GM23248 (cell line): ENCODE data around the gene SATB1. TPM values are rescaled to one million over a fixed set of nuclear protein-coding genes. Genes with fewer than 3 reads are reported as not detected.
A peak's percentile ranks its signal among the peaks of the same experiment; 100 is the strongest.

Source experiments
- DNase-seq: peaks from one replicate; pipeline ENCODE4 v3.0.0-alpha.2; 2015
- H2AFZ ChIP-seq: fragments of 200-600 bp; sonication (generic); 2 replicates; pipeline ENCODE4 v1.6.1; 2016; ENCODE audit warnings: antibody characterized with exemption
- H3F3A ChIP-seq: fragments of 200-600 bp; sonication (generic); 2 replicates; pipeline ENCODE4 v1.6.1; 2016; ENCODE audit warnings: mild to moderate bottlenecking, antibody characterized with exemption, mixed run types; ENCODE audit not compliant: insufficient read depth
- H3K27ac ChIP-seq: fragments of 200-600 bp; sonication (generic); 2 replicates; pipeline ENCODE4 v1.5.1; 2016; ENCODE audit warnings: mild to moderate bottlenecking
- H3K27me3 ChIP-seq: fragments of 200-600 bp; sonication (generic); replicated peaks from 2 replicates; pipeline ENCODE4 v1.6.1; 2016; ENCODE audit warnings: mild to moderate bottlenecking; ENCODE audit not compliant: insufficient read depth
- H3K36me3 ChIP-seq: fragments of 200-600 bp; sonication (generic); 2 replicates; pipeline ENCODE4 v1.6.1; 2016; ENCODE audit warnings: low read depth, mild to moderate bottlenecking
- H3K4me1 ChIP-seq: fragments of 200-600 bp; sonication (generic); 2 replicates; pipeline ENCODE4 v1.6.1; 2016; ENCODE audit warnings: mild to moderate bottlenecking; ENCODE audit not compliant: insufficient read depth
- H3K4me2 ChIP-seq: fragments of 200-600 bp; sonication (generic); one replicate; pipeline ENCODE4 v1.6.1; 2016; ENCODE audit warnings: mild to moderate bottlenecking; ENCODE audit not compliant: unreplicated experiment
- H3K4me3 ChIP-seq: fragments of 200-600 bp; sonication (generic); 2 replicates; pipeline ENCODE4 v1.5.1; 2016; ENCODE audit warnings: mild to moderate bottlenecking
- H3K79me2 ChIP-seq: fragments of 200-600 bp; sonication (generic); 2 replicates; pipeline ENCODE4 v1.6.1; 2016; ENCODE audit warnings: mild to moderate bottlenecking; ENCODE audit not compliant: insufficient read depth
- H3K9ac ChIP-seq: fragments of 200-600 bp; sonication (generic); 2 replicates; pipeline ENCODE4 v1.6.1; 2016; ENCODE audit warnings: mild to moderate bottlenecking
- H3K9me2 ChIP-seq: fragments of 200-600 bp; sonication (generic); 2 replicates; pipeline ENCODE4 v1.6.1; 2016; ENCODE audit warnings: mixed run types, mild to moderate bottlenecking, moderate library complexity; ENCODE audit not compliant: insufficient read depth
- H3K9me3 ChIP-seq: fragments of 200-600 bp; sonication (generic); one replicate; pipeline ENCODE4 v1.6.1; 2017; ENCODE audit warnings: low read depth
- H4K20me1 ChIP-seq: fragments of 200-600 bp; sonication (generic); 2 replicates; pipeline ENCODE4 v1.6.0; 2016; ENCODE audit not compliant: insufficient read depth
- EZH2 ChIP-seq: fragments of 200-600 bp; sonication (generic); IDR thresholded peaks from 2 replicates; pipeline ENCODE4 v1.6.1; 2018; ENCODE audit warnings: antibody characterized with exemption, mild to moderate bottlenecking; ENCODE audit not compliant: insufficient read depth, poor library complexity, severe bottlenecking
- EZH2phosphoT487 ChIP-seq: fragments of 200-600 bp; sonication (generic); IDR thresholded peaks from 2 replicates; pipeline ENCODE4 v1.6.1; 2018; ENCODE audit warnings: antibody characterized with exemption, moderate library complexity, mild to moderate bottlenecking, low read depth; ENCODE audit not compliant: insufficient read depth
- WGBS, 2 experiments: methylation state at CpG; one replicate each; pipeline ENCODE4 v1.1.6; 2015 to 2017; ENCODE audit warnings: low lambda C conversion rate in 2 of 2, low coverage in 1 of 2; ENCODE audit errors: missing lambda C conversion rate in 2 of 2; 5-methylcytosine and 5-hydroxymethylcytosine counted together
- in situ Hi-C: fragments of 300-500 bp; cut with MboI; formaldehyde crosslinking; loops from 2 replicates; pipeline ENCODE4 v1.15.0; 2020
- polyA plus RNA-seq: library from polyadenylated mRNA; unstranded; fragments of >200 nt; fragmentation: Nextera tagmentation; extraction: Ambion mirVana; gene quantifications from 2 replicates; pipeline ENCODE4 v1.2.1, GENCODE V29; 2016
- total RNA-seq: library from RNA; depleted of rRNA; stranded (reverse); fragments of >200 nt; shearing (Covaris generic); gene quantifications from 2 replicates; pipeline ENCODE4 v1.2.3, GENCODE V29; 2014

Gene SATB1
- total and polyA plus RNA-seq, 2 experiments from 2014 or later, result 5.7 to 12.0 TPM

GRCh38 chr3:18428991-18429745, 4.0 kb upstream of the SATB1 start:
- no peaks in the 10 kb centered on the region for H3K9me2 ChIP-seq
- DNase-seq, result no peak
- no peaks in the 10 kb centered on the region for H3F3A ChIP-seq
- no peaks in the 10 kb centered on the region for H3K9me3 ChIP-seq
- no peak overlapping the region for H3K4me2 ChIP-seq
- no peak overlapping the region for H3K27ac ChIP-seq
- H3K27me3 ChIP-seq, result no peaks in the 10 kb centered on the region
- no peaks in the 10 kb centered on the region for H3K4me1 ChIP-seq
- WGBS, 2 experiments, result 72 to 78% methylated on average over 6 of the region's 6 CpGs
- H3K36me3 ChIP-seq, result no peaks in the 10 kb centered on the region
- H2AFZ ChIP-seq, result no peak overlapping the region
- H3K9ac ChIP-seq, result no peak overlapping the region
- in situ Hi-C loops, result no loop called here
- TF ChIP-seq EZH2phosphoT487 (no peak), EZH2 (no peak)
- 0 out of 2 replicates have a peak, but pooled peaks cover 4% of the 10 kb centered on the region for H3K79me2 ChIP-seq
- no peaks in the 10 kb centered on the region for H4K20me1 ChIP-seq
- no peak overlapping the region for H3K4me3 ChIP-seq

- peaks cover 6% of the 10 kb centered on the region; the same call in 1 of the 2 replicates for H3K79me2 ChIP-seq
- no peak overlapping the region for H3K9ac ChIP-seq
- no peak overlapping the region for H3K4me3 ChIP-seq
- no peak for TF ChIP-seq EZH2
- TF ChIP-seq EZH2phosphoT487, result no peak
- whole genome bisulfite sequencing, 2 experiments, result 85 to 93% methylated on average over 1 of the region's 1 CpG
- no peak overlapping the region for H3K4me2 ChIP-seq
- no peak overlapping the region for H3K27ac ChIP-seq
- H2AFZ ChIP-seq, result no peak overlapping the region
- no peaks in the 10 kb centered on the region for H4K20me1 ChIP-seq
- no peaks in the 10 kb centered on the region for H3F3A ChIP-seq
- in situ Hi-C loops, result no loop called here
- H3K9me2 ChIP-seq, result no peaks in the 10 kb centered on the region
- no peak for DNase-seq
- H3K36me3 ChIP-seq, result no peaks in the 10 kb centered on the region
- H3K27me3 ChIP-seq, result no peaks in the 10 kb centered on the region
- H3K4me1 ChIP-seq, result peaks cover 1% of the 10 kb centered on the region; the same call in 1 of the 2 replicates
- H3K9me3 ChIP-seq, result no peaks in the 10 kb centered on the region
Measured at GRCh38 chr3:18428036-18428435, 2.9 kb upstream of the SATB1 start.

GRCh38 chr3:18426597-18427193, 1.6 kb upstream of the SATB1 start:
- no peak overlapping the region for H3K27ac ChIP-seq
- H3K79me2 ChIP-seq, result peaks cover 19% of the 10 kb centered on the region
- no peaks in the 10 kb centered on the region for H3K36me3 ChIP-seq
- DNase-seq, result no peak
- H3K9me2 ChIP-seq, result no peaks in the 10 kb centered on the region
- H3F3A ChIP-seq, result no peaks in the 10 kb centered on the region
- H3K9me3 ChIP-seq, result no peaks in the 10 kb centered on the region
- in situ Hi-C loops, result no loop called here
- peak overlapping the region; percentile 99; the same call in 1 of the 2 replicates for H2AFZ ChIP-seq
- no peak overlapping the region for H3K4me3 ChIP-seq
- TF ChIP-seq EZH2 (no peak), EZH2phosphoT487 (no peak)
- no peak overlapping the region for H3K4me2 ChIP-seq
- peaks cover 13% of the 10 kb centered on the region for H3K4me1 ChIP-seq
- no peaks in the 10 kb centered on the region for H4K20me1 ChIP-seq
- H3K27me3 ChIP-seq, result no peaks in the 10 kb centered on the region
- 62 to 66% methylated on average over 3 of the region's 3 CpGs for WGBS, 2 experiments
- no peak overlapping the region for H3K9ac ChIP-seq

- peak; percentile 32 for DNase-seq
- Histone ChIP-seq H3K4me2 (peak overlapping the region; percentile 94), H3K4me1 (peaks cover 13% of the 10 kb centered on the region), H3K9me2 (no peaks in the 10 kb centered on the region), H3K9ac (peak overlapping the region; percentile 86), H3K9me3 (no peaks in the 10 kb centered on the region), H2AFZ (peak overlapping the region; percentile 99), H4K20me1 (no peaks in the 10 kb centered on the region), H3K79me2 (peaks cover 22% of the 10 kb centered on the region), H3K27me3 (no peaks in the 10 kb centered on the region), H3K4me3 (peak overlapping the region; percentile 94), H3K27ac (no peak overlapping the region), H3K36me3 (no peaks in the 10 kb centered on the region), H3F3A (no peaks in the 10 kb centered on the region)
- in situ Hi-C loops, result no loop called here
- no peak for TF ChIP-seq EZH2phosphoT487
- no peak for TF ChIP-seq EZH2
- WGBS, 2 experiments, result 5 to 8% methylated on average over 16 to 47 of the region's 47 CpGs
Measured at GRCh38 chr3:18425641-18426257, 610 bp upstream of the SATB1 start.
